Neuronal stem cell (in vitro differentiated cells): Measurements from ENCODE around the gene ADAMTS17.

Source experiments
- DNase-seq: peaks from one replicate; pipeline ENCODE4 v3.0.0-alpha.2; 2013; ENCODE audit warnings: low spot score
- H2AFZ ChIP-seq: one replicate; pipeline ENCODE4 v1.6.1; 2013; ENCODE audit warnings: mild to moderate bottlenecking, low read length, inconsistent platforms
- H2AK5ac ChIP-seq: 2 replicates; pipeline ENCODE4 v1.6.1; 2013; ENCODE audit warnings: low read depth, mild to moderate bottlenecking, inconsistent platforms, low read length, moderate library complexity, mixed read lengths
- H2BK120ac ChIP-seq: 2 replicates; pipeline ENCODE4 v1.6.1; 2013; ENCODE audit warnings: low read depth, mild to moderate bottlenecking, inconsistent platforms, low read length, moderate library complexity, mixed read lengths
- H2BK12ac ChIP-seq: one replicate; pipeline ENCODE4 v1.6.1; 2013; ENCODE audit warnings: low read length, inconsistent platforms
- H2BK15ac ChIP-seq: 2 replicates; pipeline ENCODE4 v1.6.1; 2013; ENCODE audit warnings: mild to moderate bottlenecking, low read length, inconsistent platforms, mixed read lengths
- H2BK5ac ChIP-seq: one replicate; pipeline ENCODE4 v1.6.1; 2013; ENCODE audit warnings: inconsistent platforms, mild to moderate bottlenecking, low read length, moderate library complexity
- H3K14ac ChIP-seq: one replicate; pipeline ENCODE4 v1.6.1; 2013; ENCODE audit warnings: low read length, inconsistent platforms
- H3K18ac ChIP-seq: 2 replicates; pipeline ENCODE4 v1.6.1; 2013; ENCODE audit warnings: low read length, inconsistent platforms
- H3K23ac ChIP-seq: 2 replicates; pipeline ENCODE4 v1.6.1; 2013; ENCODE audit warnings: low read depth, mild to moderate bottlenecking, mixed read lengths, low read length, inconsistent platforms; ENCODE audit not compliant: poor library complexity
- H3K27ac ChIP-seq: replicated peaks from 3 replicates; pipeline ENCODE4 v1.5.1; 2013; ENCODE audit warnings: low read length, inconsistent platforms
- H3K27me3 ChIP-seq, 3 experiments: 2 replicates each; pipeline ENCODE4 v1.6.1; 2013; ENCODE audit warnings: low read length in 3 of 3, mild to moderate bottlenecking in 2 of 3, inconsistent platforms in 1 of 3, low read depth in 1 of 3, mixed read lengths in 1 of 3, moderate library complexity in 1 of 3; ENCODE audit not compliant: control insufficient read depth in 3 of 3, insufficient read depth in 3 of 3
- H3K36me3 ChIP-seq, 2 donors: replicated peaks in 1 of 2; 2 replicates each; pipeline ENCODE4 v1.6.1; 2013; ENCODE audit warnings: low read length in 2 of 2; ENCODE audit not compliant: control insufficient read depth in 2 of 2, insufficient read depth in 2 of 2
- H3K4ac ChIP-seq: 2 replicates; pipeline ENCODE4 v1.6.1; 2013; ENCODE audit warnings: inconsistent platforms, mild to moderate bottlenecking, low read length, moderate library complexity
- H3K4me1 ChIP-seq, 2 donors: 1 replicate in 1 of 2; 2 replicates in 1 of 2; pipeline ENCODE4 v1.6.1; 2013; ENCODE audit warnings: low read length in 2 of 2, low read depth in 1 of 2; ENCODE audit not compliant: control insufficient read depth in 2 of 2, insufficient read depth in 1 of 2
- H3K4me2 ChIP-seq: one replicate; pipeline ENCODE4 v1.6.1; 2013; ENCODE audit warnings: mild to moderate bottlenecking, low read length, inconsistent platforms; ENCODE audit not compliant: insufficient read depth, poor library complexity, severe bottlenecking
- H3K4me3 ChIP-seq, 2 donors: 2 replicates each; pipeline ENCODE4 v1.5.1; 2013; ENCODE audit warnings: low read length in 2 of 2, mild to moderate bottlenecking in 2 of 2, inconsistent platforms in 1 of 2, moderate library complexity in 1 of 2
- H3K79me1 ChIP-seq: one replicate; pipeline ENCODE4 v1.6.1; 2013; ENCODE audit warnings: low read depth, mild to moderate bottlenecking, inconsistent platforms, low read length, moderate library complexity
- H3K9ac ChIP-seq: one replicate; pipeline ENCODE4 v1.6.1; 2013; ENCODE audit warnings: mild to moderate bottlenecking, low read depth, low read length, inconsistent platforms; ENCODE audit not compliant: poor library complexity
- H3K9me3 ChIP-seq, 2 donors: replicated peaks in 1 of 2; 2 replicates each; pipeline versions ENCODE3 to v1.6.1; 2013; ENCODE audit warnings: low read length in 2 of 2, mild to moderate bottlenecking in 2 of 2, inconsistent platforms in 1 of 2, low read depth in 1 of 2, mixed read lengths in 1 of 2, moderate library complexity in 1 of 2; ENCODE audit not compliant: control insufficient read depth in 2 of 2, insufficient read depth in 1 of 2
- H4K8ac ChIP-seq: one replicate; pipeline ENCODE4 v1.6.1; 2013; ENCODE audit warnings: low read depth, mild to moderate bottlenecking, inconsistent platforms, low read length, moderate library complexity
- H4K91ac ChIP-seq: one replicate; pipeline ENCODE4 v1.6.1; 2013; ENCODE audit warnings: low read length, low read depth, mild to moderate bottlenecking, inconsistent platforms; ENCODE audit not compliant: poor library complexity
- WGBS, 2 donors: extraction: QIAGEN DNeasy Blood & Tissue Kit; methylation state at CpG; one replicate each; pipeline ENCODE4 v1.1.7; 2013; ENCODE audit warnings: missing lambda C conversion rate in 2 of 2, mixed read lengths in 1 of 2; ENCODE audit not compliant: insufficient read length in 2 of 2, insufficient replicate concordance in 1 of 2; ENCODE audit errors: extremely low coverage in 2 of 2; 5-methylcytosine and 5-hydroxymethylcytosine counted together

The ADAMTS17 gene

GRCh38 chr15:100021653-100022052 lies 320.1 kb downstream of the ADAMTS17 start:
- no peak overlapping the region for H4K91ac ChIP-seq
- H3K27ac ChIP-seq: no peak overlapping the region
- H2BK5ac ChIP-seq: no peak overlapping the region
- H2AFZ ChIP-seq: no peak overlapping the region
- no peaks in the 10 kb centered on the region for H3K79me1 ChIP-seq
- no peak overlapping the region for H3K4me3 ChIP-seq
- no peak overlapping the region for H2AK5ac ChIP-seq
- no peaks in the 10 kb centered on the region for H3K36me3 ChIP-seq
- H3K4me1 ChIP-seq: peaks cover 0 to 1% of the 10 kb centered on the region in 2 donors
- H3K4me2 ChIP-seq: no peak overlapping the region
- no peak overlapping the region for H3K4ac ChIP-seq
- H4K8ac ChIP-seq: no peak overlapping the region
- no peak overlapping the region for H3K23ac ChIP-seq
- DNase-seq: no peak
- no peak overlapping the region for H3K14ac ChIP-seq
- H3K9me3 ChIP-seq: no peaks in the 10 kb centered on the region
- H3K18ac ChIP-seq: no peak overlapping the region
- no peak overlapping the region for H2BK15ac ChIP-seq
- no CpG with 5 or more reads among the region's 6 CpGs for WGBS, 2 donors
- no peak overlapping the region for H2BK12ac ChIP-seq
- H2BK120ac ChIP-seq: no peak overlapping the region
- H3K27me3 ChIP-seq: no peaks in the 10 kb centered on the region
- H3K9ac ChIP-seq: no peak overlapping the region

GRCh38 chr15:100020614-100021013 lies 321.2 kb downstream of the ADAMTS17 start:
- Histone ChIP-seq H3K36me3 (no peaks in the 10 kb centered on the region), H3K4me3 (no peak overlapping the region), H3K27me3 (no peaks in the 10 kb centered on the region), H3K4me1 (peaks cover 0 to 1% of the 10 kb centered on the region in 2 donors), H2BK5ac (no peak overlapping the region), H2BK15ac (no peak overlapping the region), H2BK120ac (no peak overlapping the region), H4K91ac (no peak overlapping the region), H3K9me3 (no peaks in the 10 kb centered on the region), H3K4ac (no peak overlapping the region), H3K23ac (no peak overlapping the region), H2AK5ac (no peak overlapping the region), H3K9ac (peak overlapping the region; percentile 7), H3K4me2 (no peak overlapping the region), H3K79me1 (no peaks in the 10 kb centered on the region), H4K8ac (no peak overlapping the region), H2AFZ (no peak overlapping the region), H2BK12ac (no peak overlapping the region), H3K14ac (no peak overlapping the region), H3K27ac (no peak overlapping the region), H3K18ac (no peak overlapping the region)
- no peak for DNase-seq
- no CpG with 5 or more reads among the region's 6 CpGs for WGBS, 2 donors

- no CpG with 5 or more reads among the region's 6 CpGs for WGBS, 2 donors
- no peaks in the 10 kb centered on the region for H3K36me3 ChIP-seq
- no peak overlapping the region for H2BK5ac ChIP-seq
- no peak overlapping the region for H4K91ac ChIP-seq
- no peak overlapping the region for H3K14ac ChIP-seq
- no peak overlapping the region for H2BK15ac ChIP-seq
- no peak overlapping the region for H3K4ac ChIP-seq
- H4K8ac ChIP-seq: no peak overlapping the region
- H3K9me3 ChIP-seq: no peaks in the 10 kb centered on the region
- no peaks in the 10 kb centered on the region for H3K79me1 ChIP-seq
- H3K18ac ChIP-seq: peak overlapping the region; percentile 29
- no peak overlapping the region for H3K4me2 ChIP-seq
- DNase-seq: no peak
- H3K4me3 ChIP-seq: no peak overlapping the region
- no peak overlapping the region for H3K27ac ChIP-seq
- no peak overlapping the region for H2BK12ac ChIP-seq
- H3K4me1 ChIP-seq: peaks cover 0 to 1% of the 10 kb centered on the region in 2 donors
- no peak overlapping the region for H2AK5ac ChIP-seq
- H2AFZ ChIP-seq: no peak overlapping the region
- peak overlapping the region; percentile 7 for H3K9ac ChIP-seq
- no peak overlapping the region for H2BK120ac ChIP-seq
- no peaks in the 10 kb centered on the region for H3K27me3 ChIP-seq
- H3K23ac ChIP-seq: no peak overlapping the region
Observed at GRCh38 chr15:100020189-100020588, 321.6 kb downstream of the ADAMTS17 start.

GRCh38 chr15:100019601-100020000 lies 322.2 kb downstream of the ADAMTS17 start:
- H4K8ac ChIP-seq: no peak overlapping the region
- no peak overlapping the region for H3K9ac ChIP-seq
- H2AK5ac ChIP-seq: no peak overlapping the region
- no peak overlapping the region for H3K4me3 ChIP-seq
- H3K36me3 ChIP-seq: no peaks in the 10 kb centered on the region
- H3K18ac ChIP-seq: no peak overlapping the region
- H2BK12ac ChIP-seq: no peak overlapping the region
- no peak overlapping the region for H2BK5ac ChIP-seq
- H3K4me1 ChIP-seq: peaks cover 0 to 1% of the 10 kb centered on the region in 2 donors
- no peak overlapping the region for H3K27ac ChIP-seq
- H3K4me2 ChIP-seq: no peak overlapping the region
- no peak overlapping the region for H2AFZ ChIP-seq
- H2BK120ac ChIP-seq: no peak overlapping the region
- WGBS, 2 donors: no CpG with 5 or more reads among the region's 6 CpGs
- no peak overlapping the region for H3K4ac ChIP-seq
- H2BK15ac ChIP-seq: no peak overlapping the region
- H3K9me3 ChIP-seq: no peaks in the 10 kb centered on the region
- no peak overlapping the region for H3K14ac ChIP-seq
- H3K79me1 ChIP-seq: no peaks in the 10 kb centered on the region
- H4K91ac ChIP-seq: no peak overlapping the region
- H3K23ac ChIP-seq: no peak overlapping the region
- no peak for DNase-seq
- H3K27me3 ChIP-seq: no peaks in the 10 kb centered on the region
